Measurements from ENCODE around the gene SOX4.
"Not testable (repeated sequence)": the region's sequence is repeated elsewhere in the genome, so short reads cannot be mapped to it uniquely, and the experiment has no call there.

DNA sequence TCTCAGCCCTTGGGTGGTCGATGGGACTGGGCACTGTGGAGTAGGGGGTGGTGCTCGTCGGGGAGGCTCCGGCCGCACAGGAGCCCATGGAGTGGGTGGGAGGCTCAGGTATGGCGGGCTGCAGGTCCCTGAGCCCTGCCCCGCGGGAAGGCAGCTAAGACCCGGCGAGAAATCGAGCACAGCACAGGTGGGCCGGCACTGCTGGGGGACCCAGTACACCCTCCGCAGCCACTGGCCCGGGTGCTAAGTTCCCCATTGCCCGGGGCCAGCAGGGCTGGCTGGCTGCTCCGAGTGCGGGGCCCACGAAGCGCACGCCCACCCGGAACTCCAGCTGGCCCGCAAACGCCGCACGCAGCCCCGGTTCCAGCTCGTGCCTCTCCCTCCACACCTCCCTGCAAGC, 41.3 kb upstream of the SOX4 start:
- TF ChIP-seq, protein P1, sequence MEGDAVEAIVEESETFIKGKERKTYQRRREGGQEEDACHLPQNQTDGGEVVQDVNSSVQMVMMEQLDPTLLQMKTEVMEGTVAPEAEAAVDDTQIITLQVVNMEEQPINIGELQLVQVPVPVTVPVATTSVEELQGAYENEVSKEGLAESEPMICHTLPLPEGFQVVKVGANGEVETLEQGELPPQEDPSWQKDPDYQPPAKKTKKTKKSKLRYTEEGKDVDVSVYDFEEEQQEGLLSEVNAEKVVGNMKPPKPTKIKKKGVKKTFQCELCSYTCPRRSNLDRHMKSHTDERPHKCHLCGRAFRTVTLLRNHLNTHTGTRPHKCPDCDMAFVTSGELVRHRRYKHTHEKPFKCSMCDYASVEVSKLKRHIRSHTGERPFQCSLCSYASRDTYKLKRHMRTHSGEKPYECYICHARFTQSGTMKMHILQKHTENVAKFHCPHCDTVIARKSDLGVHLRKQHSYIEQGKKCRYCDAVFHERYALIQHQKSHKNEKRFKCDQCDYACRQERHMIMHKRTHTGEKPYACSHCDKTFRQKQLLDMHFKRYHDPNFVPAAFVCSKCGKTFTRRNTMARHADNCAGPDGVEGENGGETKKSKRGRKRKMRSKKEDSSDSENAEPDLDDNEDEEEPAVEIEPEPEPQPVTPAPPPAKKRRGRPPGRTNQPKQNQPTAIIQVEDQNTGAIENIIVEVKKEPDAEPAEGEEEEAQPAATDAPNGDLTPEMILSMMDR (optimal IDR thresholded peaks at IDR 0.05 in 1 of 3, IDR thresholded peaks at IDR 0.05 in 1 of 3, conservative IDR thresholded peaks at IDR 0.05 in 1 of 3; ENCODE audit: extremely low read depth in 1 of 3, insufficient read depth in 2 of 3, low read length in 3 of 3) = not testable (repeated sequence)
- TF ChIP-seq EZH2 (IDR thresholded peaks at IDR 0.05; ENCODE audit: low read length) = not testable (repeated sequence)
